ENCODE data around the gene KCNF1.

Gene KCNF1

DNA sequence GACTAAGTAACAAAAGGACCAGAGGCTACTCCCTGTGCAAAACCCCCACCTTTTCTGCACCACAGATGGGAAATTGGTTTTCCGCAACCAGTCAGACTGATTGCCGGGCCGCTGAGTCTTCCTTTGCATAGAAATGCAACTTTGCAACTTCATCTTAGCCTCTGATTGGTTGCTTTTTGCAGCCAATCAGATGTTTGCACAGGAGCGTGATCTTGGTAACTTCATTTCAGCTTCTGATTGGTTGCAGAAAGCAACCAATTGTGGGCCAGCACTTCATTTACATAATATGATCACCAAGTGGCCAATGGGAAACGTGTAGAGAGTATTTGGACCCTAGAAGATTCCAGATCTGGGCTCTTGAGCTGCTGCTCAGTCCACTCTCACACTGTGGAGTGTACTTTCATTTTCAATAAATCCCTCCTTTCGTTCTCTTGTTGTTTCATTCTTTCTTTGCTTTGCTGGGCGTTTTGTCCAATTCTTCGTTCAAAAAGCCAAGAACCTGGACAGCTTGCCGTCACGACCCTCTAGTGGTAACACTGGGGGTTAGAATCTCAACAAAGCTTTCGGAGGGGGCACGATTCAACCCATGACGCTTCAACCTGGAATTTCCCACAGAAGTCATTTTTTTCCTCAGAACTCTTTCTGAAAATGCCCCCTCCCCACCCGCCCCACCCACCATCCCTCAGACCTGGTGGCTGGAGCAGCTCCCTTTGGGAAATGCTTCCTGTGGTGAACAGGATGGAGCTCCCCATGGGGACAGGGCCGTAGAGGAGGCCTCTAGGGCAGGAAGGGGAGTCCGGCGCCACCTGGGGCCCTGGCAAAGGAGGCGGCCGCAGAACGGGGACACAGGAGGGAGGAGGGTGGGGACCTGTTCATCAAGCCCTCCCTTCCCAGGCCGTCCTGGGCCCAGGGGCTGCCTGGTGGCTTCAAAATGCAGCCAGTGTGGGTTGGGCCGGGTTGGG is 31.8 kb upstream of the KCNF1 start:
- no peak for DNase-seq (ENCODE audit: low read depth in 4 of 4, low spot score in 1 of 4)

DNA sequence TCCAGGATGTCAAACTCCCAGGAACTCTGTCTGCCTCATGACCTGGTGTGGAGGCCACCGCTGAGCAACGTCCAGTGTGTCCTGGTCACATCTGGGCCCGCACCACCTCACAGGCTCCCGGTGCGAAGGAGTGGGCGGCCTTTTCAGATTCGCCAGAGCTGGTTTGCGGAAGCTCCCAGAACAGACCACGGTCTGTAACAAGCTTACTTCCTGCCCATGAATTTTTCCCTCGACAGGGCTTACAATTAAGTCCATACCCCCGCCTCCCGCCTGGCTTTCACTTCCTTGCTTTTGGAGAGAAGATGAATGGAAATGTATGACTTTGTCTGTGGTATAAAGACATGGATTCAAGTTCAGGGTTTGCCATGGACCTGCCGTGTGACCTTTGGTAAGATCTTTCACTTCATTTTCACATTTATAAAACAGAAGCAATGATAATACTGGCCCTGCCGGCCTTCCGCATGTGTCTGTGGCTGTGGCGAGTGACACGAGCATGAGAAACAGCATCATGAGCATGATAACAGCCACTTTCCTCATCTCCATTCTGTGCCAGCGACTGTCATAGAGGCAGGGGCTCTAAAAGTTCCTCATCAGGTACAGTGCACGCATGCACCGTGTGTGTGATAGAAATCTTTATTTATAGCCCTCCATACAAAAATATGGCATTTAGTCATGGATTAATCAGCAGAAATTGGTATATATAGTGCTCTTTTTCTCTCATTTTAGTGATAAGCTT is 31.0 kb upstream of the KCNF1 start:
- no peak for DNase-seq (ENCODE audit: low read depth in 4 of 4, low spot score in 1 of 4)

DNA sequence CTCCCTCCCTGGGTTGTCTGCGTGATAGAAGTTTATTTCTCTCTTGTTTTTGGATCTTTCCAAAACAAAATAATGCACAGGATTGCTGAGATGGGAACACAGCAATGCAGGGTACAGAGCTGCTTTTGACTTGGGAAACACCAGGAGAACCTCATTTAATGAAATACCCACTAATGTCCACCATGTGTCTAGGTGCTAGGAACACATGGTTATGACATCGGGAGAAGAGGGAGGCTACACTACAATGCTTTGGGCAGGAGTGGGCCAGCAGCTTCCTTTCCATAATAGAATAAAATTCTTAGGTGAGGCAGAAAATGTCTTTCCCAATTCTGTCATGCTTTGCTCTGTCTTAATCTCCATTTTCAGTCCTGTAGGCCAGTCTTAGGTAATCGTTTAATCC is 29.2 kb upstream of the KCNF1 start:
- DNase-seq (ENCODE audit: low read depth in 4 of 4, low spot score in 1 of 4): no peak

DNA sequence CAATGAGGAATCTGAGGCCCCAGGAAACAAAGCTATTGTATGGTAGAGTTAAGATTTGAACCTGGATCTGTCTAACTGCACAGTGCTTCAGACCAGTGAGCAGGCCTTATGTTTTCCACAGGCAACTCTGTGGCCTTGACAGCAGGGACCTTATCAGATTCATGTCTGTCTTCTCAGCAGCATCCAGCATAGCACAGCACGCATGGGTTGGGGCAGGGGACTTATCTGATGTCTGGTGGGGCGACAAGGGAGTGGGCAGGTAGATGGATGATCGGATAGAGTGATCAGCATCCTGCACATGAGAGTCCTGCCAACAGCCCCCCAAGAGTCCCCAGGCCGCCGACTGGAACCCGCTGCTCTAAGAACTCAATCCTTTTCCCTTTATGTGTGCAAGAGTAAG is 28.7 kb upstream of the KCNF1 start:
- no peak for DNase-seq (ENCODE audit: low read depth in 4 of 4, low spot score in 1 of 4)

DNA sequence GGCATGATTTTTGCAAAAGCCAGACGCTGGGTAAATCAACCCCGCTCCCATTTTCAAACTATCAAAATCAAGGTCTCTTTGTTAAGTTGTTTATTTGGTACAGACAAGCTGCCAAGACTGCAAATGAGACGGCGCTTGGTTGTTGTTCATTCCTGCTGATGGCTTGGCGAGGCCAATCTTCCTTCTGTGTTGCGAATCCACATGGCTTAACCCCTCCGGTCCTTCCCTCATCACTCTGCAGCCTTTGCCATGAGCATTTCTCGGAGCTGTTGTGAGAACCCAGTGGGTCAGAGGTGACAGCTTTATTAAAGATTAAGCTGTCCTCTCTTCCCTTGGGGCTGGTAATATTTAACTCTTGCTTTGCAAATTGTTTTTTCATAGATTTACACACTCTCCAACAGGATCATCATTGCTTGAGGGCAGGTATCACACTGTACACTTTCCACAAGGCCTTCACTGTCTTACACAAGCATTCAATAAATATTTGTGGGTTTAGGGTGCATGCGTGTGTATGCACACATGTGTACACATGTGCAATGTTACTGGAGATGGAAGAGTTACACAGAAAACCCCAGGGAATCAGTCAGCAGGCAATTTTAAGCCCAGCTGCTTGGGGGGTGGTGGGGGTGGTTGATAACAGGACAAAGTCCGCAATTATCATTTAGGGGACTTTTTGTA is 27.8 kb upstream of the KCNF1 start:
- no peak for DNase-seq (ENCODE audit: low read depth in 4 of 4, low spot score in 1 of 4)

DNA sequence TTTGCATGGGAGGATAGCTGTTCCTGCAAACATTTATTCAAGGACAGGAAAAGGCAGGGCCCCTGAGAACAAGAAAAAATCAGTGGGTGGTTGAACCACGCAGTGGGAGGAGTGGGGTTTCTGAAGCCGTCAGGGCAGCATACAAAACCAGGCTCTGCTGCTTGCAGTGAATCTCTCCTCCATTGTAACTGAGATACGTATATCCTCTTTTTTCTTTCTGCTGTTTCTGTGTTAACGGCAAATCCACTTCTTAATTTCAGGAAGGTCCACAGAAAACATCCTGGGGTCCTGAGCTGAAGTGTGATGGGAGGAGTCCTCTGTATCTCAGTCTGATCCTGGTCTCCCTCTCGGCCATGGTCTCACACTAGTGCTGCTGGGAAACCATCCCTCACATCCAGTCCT is 27.2 kb upstream of the KCNF1 start:
- no peak for DNase-seq (ENCODE audit: low read depth in 4 of 4, low spot score in 1 of 4)

DNA sequence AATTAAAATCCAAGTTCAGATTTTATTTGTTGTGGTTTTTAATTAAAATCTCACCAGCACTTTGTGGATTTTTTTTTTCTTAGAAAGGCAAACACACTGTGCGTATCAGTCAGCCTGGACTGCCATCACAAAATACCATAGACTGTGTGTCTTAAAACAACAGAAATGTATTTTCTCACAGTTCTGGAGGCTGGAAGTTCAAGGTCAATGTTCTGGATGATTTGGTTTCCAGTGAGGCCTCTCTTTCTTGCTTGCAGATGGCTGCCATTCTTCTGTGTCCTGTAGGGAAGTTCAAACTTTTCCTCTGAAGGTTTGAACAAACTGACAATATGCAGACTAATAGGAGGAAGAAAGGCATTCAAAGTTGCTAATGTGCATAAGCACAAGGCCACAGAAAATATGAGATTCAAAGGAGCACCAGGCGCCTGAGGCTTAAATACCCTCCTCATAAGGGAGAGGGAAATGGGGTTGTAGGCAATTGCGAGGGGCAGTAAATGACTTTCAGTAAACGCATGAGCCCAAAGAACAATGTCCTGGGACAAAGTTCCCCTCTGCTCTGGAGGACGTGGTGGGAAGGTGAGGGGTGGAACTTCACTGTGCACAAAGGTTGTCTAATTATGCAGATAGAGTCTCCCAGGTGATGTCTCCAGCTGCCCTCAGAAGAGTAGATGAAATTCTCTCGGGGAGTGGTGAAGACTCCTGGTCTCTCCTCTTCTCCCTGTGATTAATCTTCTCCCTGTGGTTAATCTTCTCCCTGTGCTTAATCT is 26.5 kb upstream of the KCNF1 start:
- no peak for DNase-seq (ENCODE audit: low read depth in 4 of 4, low spot score in 1 of 4)

DNA sequence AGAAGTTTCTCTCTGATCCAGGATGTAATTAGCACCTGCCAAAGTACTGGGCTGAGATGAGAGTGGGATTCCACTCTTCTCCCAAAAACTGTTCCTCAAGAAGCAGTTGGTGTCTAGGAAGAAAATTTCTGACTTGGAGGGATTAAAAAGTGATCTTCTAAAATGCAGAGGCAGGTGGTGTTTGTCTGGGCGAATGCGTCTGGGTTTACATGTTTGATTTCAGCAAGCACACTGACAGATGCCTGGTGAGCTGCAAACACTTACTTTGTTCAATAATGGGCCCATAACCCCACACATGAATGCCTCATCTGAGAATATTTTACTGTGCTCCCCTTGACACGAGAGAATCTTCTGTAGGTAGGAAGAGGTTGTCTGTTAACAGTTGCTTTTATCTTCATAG is 24.3 kb upstream of the KCNF1 start:
- no peak for DNase-seq (ENCODE audit: low read depth in 4 of 4, low spot score in 1 of 4)

DNA sequence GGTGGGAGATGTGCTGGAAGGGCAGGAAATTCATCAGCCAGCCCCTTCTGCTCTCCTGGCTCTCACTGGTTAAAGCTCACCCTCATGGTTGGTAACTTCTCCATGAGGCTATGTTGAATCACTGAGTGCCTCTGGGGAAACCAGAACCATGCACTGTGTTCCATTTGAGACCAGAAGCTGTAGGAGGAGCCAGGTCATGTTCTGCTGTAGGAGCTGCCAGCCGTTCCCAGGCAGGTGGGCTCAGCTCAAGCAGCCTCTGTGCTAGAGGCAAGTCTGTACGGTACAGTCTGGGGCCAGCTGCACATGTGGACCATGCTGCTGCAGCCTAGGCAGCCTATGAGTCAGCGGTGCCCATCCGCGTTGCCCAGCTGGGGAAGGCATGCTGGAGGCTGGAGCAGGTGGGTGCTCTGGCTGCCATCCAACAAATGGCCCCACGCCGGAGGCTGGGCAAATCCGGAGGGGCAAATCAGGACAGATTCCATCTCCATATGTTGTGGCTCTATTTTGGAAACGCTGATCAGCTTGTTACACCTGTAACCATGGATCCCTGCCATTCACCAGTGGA is 22.0 kb upstream of the KCNF1 start:
- DNase-seq (ENCODE audit: low read depth in 4 of 4, low spot score in 1 of 4): no peak

DNA sequence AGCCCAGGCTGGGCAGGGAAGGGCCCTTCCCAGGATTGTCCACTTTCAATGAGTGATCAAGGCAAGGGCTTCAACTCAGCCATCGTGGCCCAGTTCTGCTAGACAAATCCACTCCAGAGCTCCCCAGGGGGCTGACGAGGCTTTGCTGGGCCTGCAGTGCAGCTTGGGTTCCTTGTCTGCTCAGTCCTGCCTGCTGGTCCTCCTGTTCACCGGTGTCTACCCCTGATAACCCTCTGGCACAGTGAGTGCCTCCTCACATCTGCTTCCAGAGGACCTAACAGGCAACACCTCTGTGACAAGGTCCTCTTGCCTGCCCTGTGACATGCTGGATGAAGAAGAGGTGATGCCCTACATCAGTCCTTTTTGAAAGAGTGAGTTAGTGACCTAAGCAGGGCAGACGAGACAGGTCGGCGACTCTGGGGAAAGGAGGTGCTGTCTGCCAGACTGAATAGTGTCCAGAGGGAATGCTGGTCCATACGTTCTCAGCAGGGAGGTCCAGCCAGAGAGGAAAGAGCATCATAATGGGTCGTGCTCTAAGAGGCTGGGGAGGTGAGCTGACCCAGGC is 20.9 kb upstream of the KCNF1 start:
- DNase-seq (ENCODE audit: low read depth in 4 of 4, low spot score in 1 of 4): no peak

DNA sequence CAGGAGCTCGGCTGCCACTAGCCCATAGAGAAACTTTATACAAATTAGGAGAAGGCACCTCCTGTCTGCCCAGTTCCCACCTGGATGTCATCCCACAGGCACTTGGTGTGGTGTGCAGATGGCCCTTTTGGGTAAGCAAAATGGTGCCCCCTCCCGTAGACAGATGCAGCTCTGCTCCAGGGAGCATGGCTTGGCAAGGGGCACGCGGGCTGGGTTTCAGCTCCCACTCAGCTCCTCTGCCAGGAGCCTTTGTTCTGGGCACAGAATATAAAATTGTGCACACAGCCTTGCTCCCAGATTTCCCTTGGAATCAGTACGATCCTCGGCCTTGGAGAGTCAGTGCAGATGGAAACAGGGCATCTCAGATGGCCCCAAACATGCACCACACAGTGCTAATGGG is 20.3 kb upstream of the KCNF1 start:
- no peak for DNase-seq (ENCODE audit: low read depth in 4 of 4, low spot score in 1 of 4)

DNA sequence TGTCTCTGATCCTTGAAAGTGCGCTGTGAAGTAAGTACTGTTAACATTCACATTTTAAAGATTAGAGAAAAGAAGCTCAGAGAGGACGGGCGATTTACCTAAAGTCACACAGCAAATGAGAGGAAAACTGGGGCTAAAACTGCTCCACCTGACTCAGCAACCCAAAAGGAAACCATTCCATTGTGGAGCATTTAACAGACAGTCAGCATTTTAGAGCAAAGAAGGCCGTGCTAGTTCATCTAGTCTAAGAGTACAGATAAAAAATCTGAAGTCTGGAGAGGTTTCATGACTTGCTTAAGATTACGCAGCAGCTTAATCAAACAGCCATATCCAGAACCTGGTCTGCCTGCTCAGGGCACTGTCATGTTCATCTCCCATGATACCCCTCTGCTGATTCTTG is 19.9 kb upstream of the KCNF1 start:
- DNase-seq (ENCODE audit: low read depth in 4 of 4, low spot score in 1 of 4): no peak

DNA sequence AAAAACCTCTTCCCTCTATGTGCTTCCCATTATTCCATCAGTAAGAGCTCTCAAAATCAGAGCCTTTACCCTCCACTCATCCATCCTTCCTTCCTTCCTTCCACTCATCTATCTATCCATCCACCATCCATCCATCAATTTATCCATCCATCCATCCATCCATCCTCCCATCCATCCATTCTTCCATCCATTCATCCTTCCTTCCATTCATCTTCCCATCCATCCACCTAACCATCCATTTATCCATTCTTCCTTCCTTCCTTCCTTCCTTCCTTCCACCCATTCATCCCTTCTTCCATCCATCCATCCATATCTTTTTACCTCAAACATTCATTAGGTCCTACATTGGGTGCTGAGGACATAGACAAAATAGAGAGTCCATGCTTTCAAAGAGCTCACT is 19.4 kb upstream of the KCNF1 start:
- no peak for DNase-seq (ENCODE audit: low read depth in 4 of 4, low spot score in 1 of 4)

DNA sequence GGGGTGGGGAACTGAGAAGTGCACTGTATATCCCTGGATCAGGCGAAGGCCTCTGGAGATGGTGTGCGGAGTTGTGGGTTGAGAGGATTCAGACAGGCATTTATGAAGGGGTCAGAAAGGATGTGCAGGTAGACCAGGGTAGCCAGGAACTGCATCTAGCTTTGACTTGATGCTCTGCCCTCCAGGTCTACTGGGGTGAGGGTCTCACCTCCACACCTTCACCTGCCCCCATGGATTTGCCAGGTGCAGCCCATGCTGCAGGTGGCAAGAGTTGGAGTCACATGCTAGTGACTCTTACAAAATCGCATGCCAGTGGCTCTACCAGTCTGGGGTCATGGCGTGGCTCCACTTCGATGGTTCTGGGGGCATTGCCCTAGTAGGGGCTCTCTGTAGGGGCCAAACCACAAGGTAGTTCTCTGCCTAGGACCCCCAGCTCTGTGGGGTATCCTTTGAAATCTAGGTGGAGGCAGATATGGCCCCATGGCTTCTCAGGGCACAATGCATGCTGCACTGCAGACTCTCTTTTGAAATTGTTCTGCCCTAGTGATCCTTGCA is 18.9 kb upstream of the KCNF1 start:
- DNase-seq (ENCODE audit: low read depth in 4 of 4, low spot score in 1 of 4): no peak

DNA sequence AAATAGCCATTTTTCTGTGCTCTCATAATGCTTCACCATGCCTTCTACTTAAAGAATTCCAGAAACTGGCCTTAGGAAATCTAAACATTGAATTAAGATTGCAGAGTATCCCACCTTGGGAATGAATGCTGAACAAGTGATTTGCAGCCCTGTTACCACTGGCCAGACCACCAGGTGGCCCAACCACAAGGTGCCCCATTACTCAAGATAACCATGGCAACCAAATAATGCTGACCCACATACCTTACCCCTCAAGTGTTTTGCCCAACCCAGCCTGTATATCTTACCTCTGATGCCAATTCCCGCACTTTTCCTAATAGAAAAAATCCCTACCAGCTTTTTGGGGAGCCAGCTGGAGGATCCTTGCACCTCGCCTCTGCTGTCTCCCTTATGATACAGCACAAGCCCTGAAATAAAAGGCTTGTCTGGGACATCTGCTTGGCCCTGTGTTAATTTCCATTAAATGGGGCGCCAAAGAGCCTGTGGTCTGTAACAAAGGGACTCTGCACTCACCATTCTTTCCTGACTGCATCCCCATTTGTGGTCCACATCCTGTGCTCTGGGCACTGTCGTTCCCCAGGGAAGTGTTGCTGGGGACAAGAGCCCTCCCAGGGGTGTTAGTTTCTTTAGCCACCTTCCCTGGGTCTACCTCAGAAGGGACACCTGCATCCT is 17.3 kb upstream of the KCNF1 start:
- no peak for DNase-seq (ENCODE audit: low read depth in 4 of 4, low spot score in 1 of 4)

DNA sequence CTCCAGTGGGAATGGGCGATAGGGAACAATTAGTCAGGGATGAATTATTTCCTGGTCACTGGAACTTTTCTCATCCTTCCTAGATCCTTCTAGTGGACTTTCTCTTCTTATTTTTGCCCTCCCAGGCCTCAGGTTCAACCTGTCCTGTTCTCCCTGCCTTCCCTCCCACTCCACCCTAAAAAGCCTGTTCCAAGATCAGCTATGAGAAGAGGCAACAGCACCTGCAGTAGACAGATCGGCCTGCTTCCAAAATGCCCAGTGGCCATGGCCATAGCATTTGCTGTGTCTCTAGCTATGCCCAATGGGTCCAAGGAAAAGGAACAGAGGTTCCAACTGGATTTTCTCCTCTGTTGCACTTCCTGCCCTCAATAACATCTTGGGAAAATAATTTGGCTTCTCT is 16.5 kb upstream of the KCNF1 start:
- DNase-seq (ENCODE audit: low read depth in 4 of 4, low spot score in 1 of 4): no peak

DNA sequence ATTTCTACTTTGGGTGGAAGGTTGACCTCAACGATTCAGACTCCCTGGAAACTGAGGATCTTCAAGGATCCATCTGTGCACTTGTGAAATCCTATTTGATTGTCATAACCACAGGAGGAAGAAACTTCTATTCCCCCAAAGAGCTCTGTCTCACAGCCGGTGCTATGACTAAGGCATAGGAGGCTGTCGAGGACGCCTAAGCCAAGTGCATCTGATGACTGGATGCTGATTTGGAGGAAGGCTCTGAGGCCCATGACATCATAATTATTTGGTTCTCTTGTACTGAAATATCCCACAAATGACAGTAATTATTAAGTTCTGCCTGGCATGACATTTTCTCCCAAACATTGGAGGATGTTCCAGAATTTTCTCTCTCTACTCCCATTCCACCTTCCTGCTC is 13.8 kb upstream of the KCNF1 start:
- DNase-seq (ENCODE audit: low read depth in 4 of 4, low spot score in 1 of 4): no peak

DNA sequence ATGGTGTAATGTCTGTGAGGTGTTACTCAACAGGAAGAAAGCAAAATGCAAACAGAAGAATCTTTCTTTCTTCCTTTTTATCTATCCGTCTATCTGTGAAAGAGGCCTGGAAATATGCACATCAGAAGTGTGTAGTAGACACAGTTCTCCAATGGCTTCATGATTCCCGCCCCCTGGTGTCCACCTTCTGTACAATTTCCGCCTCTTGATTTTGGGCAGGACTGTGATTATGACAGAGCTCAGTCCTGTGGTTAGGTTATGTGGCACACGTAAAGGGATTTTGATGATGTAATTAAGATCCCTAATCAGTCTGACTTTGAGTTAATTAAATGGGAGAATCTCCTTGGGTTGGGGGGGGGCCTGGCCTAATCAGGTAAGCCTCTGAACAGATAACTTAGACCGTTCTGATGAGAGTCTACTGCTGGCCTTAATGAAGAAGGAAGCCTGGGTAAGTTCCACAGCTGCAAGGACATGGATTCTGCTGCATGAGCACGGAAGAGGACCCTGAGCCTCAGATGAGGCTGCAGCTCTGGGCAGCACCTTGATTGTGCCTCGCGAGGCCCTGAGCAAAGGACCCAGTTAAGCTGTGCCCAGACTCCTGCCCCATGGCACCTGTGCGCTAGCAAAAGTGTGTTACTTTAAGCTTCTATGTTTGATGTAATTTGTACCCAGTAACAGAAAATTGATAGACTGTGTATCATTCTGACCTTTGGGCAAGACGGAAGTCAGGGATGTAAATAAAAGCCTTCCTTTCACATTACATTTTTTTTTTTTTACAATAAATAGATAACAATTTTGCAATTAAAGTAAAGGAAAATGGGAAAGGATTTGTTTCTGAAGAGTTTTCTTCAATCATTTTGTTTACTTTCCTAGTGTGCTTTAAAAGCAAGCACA is 11.3 kb upstream of the KCNF1 start:
- DNase-seq (ENCODE audit: low read depth in 4 of 4, low spot score in 1 of 4): no peak
